HepG2 (cell line): ENCODE results near the gene SCN7A. TPM values are rescaled to one million over a fixed set of nuclear protein-coding genes. Genes with fewer than 3 reads are reported as not detected.

Experiments used
- ATAC-seq: fragments of 200-7000 bp; cut with Tn5 transposase; 3 replicates; pipeline ENCODE4 v1.9.1; 2020; ENCODE audit warnings: mild to moderate bottlenecking, moderate library complexity
- BruUV-seq: library from RNA; stranded (reverse); fragments of 400-500 nt; replicated peaks from 2 replicates; lab custom pipeline; 2021; lab: Mats Ljungman, UMichigan
- CTCF ChIA-PET: fragments of 300-600 bp; formaldehyde crosslinking; extraction: SDS; loops from one replicate; lab custom pipeline; 2021; ENCODE audit warnings: low total read pairs, inconsistent platforms, low intra/inter-chr PET ratio; lab: Yijun Ruan, JAX
- POLR2A ChIA-PET: fragments of 350-600 bp; sonication (Branson Sonifier 250); formaldehyde crosslinking; loops from one replicate; lab custom pipeline; 2020; ENCODE audit warnings: antibody characterized with exemption, inconsistent platforms; lab: Yijun Ruan, JAX
- DNase-seq: peaks from one replicate; pipeline ENCODE4 v3.0.0-alpha.2; 2015; ENCODE audit warnings: low spot score
- FAIRE-seq: peaks from 3 replicates; lab custom pipeline; 2011; peaks lifted over from hg19 to GRCh38; lab: Jason Lieb, UNC
- H2AFZ ChIP-seq: one replicate; pipeline ENCODE4 v1.6.1; 2011; ENCODE audit warnings: low read length, inconsistent platforms
- H3K27ac ChIP-seq: fragments of 300-600 bp; 3 replicates; pipeline ENCODE4 v1.8.0; 2011; ENCODE audit warnings: mixed run types, mild to moderate bottlenecking, mixed read lengths, low read length, inconsistent platforms; ENCODE audit not compliant: insufficient read depth; ENCODE audit errors: extremely low read length
- H3K27me3 ChIP-seq, 2 experiments: fragments of 200-600 bp in 1 of 2; 2 replicates in 1 of 2; 3 replicates in 1 of 2; pipeline versions ENCODE4 v1.6.0 to v1.8.0; 2011; ENCODE audit warnings: low read length in 2 of 2, mild to moderate bottlenecking in 2 of 2, moderate library complexity in 2 of 2, inconsistent platforms in 1 of 2; ENCODE audit not compliant: insufficient read depth in 2 of 2, control insufficient read depth in 1 of 2
- H3K36me3 ChIP-seq, 2 experiments: fragments of 200-600 bp in 1 of 2; replicated peaks in 1 of 2; 2 replicates in 1 of 2; 3 replicates in 1 of 2; pipeline versions ENCODE4 v1.5.1 to v1.8.0; 2011; ENCODE audit warnings: low read length in 2 of 2, inconsistent platforms in 1 of 2; ENCODE audit not compliant: insufficient read depth in 2 of 2, control insufficient read depth in 1 of 2
- H3K4me1 ChIP-seq: 2 replicates; pipeline ENCODE4 v1.5.1; 2012; ENCODE audit warnings: low read length, inconsistent platforms; ENCODE audit not compliant: insufficient read depth
- H3K4me2 ChIP-seq: 2 replicates; pipeline ENCODE4 v1.6.0; 2011; ENCODE audit warnings: low read depth, low read length, inconsistent platforms
- H3K4me3 ChIP-seq, 3 experiments: fragments of 200-600 bp in 1 of 3; sonication (generic), shearing (Covaris generic) in 1 of 3; replicated peaks in 1 of 3; 2 replicates each; pipeline ENCODE4 v1.5.1; 2011 to 2016; ENCODE audit warnings: low read length in 3 of 3, inconsistent platforms in 2 of 3, low read depth in 2 of 3, mild to moderate bottlenecking in 2 of 3, control low read depth in 1 of 3, mixed read lengths in 1 of 3; ENCODE audit not compliant: insufficient read depth in 1 of 3
- H3K79me2 ChIP-seq: one replicate; pipeline ENCODE4 v1.6.1; 2011; ENCODE audit warnings: low read length, inconsistent platforms; ENCODE audit not compliant: insufficient read depth
- H3K9ac ChIP-seq: 2 replicates; pipeline ENCODE4 v1.6.0; 2011; ENCODE audit warnings: mild to moderate bottlenecking, low read depth, low read length, inconsistent platforms; ENCODE audit not compliant: insufficient read depth
- H3K9me3 ChIP-seq: 2 replicates; pipeline ENCODE4 v1.5.1; 2012; ENCODE audit warnings: mild to moderate bottlenecking, low read length
- H4K20me1 ChIP-seq: 2 replicates; pipeline ENCODE4 v1.6.0; 2011; ENCODE audit warnings: inconsistent platforms, mild to moderate bottlenecking, low read length, moderate library complexity; ENCODE audit not compliant: insufficient read depth
- CEBPB ChIP-seq: IDR thresholded peaks from 2 replicates; pipeline ENCODE4 v1.6.1; 2011; ENCODE audit warnings: low read depth, low read length, improper control_type of control experiment, borderline replicate concordance
- CEBPG ChIP-seq: IDR thresholded peaks from 2 replicates; pipeline ENCODE4 v1.6.1; 2016
- KDM5B ChIP-seq: sonication (generic); formaldehyde crosslinking; IDR thresholded peaks from 2 replicates; pipeline ENCODE4 v1.4.0; 2020; ENCODE audit warnings: missing genetic modification reagents, mild to moderate bottlenecking, borderline replicate concordance
- MLLT10 ChIP-seq: sonication (generic); formaldehyde crosslinking; IDR thresholded peaks from 2 replicates; pipeline ENCODE4 v1.4.0; 2020; ENCODE audit warnings: missing genetic modification reagents
- REXO4 ChIP-seq: sonication (generic); formaldehyde crosslinking; IDR thresholded peaks from 2 replicates; pipeline ENCODE4 v1.8.0; 2022; ENCODE audit warnings: missing genetic modification reagents, mild to moderate bottlenecking, borderline replicate concordance
- SMARCE1 ChIP-seq: fragments of 450-650 bp; IDR thresholded peaks from 2 replicates; pipeline ENCODE4 v1.6.1; 2017; ENCODE audit warnings: borderline replicate concordance
- ZNF841 ChIP-seq: sonication (generic); formaldehyde crosslinking; IDR thresholded peaks from 2 replicates; pipeline ENCODE4 v1.8.1; 2023; ENCODE audit warnings: missing genetic modification reagents, borderline replicate concordance
- WGBS: methylation state at CpG from one replicate; pipeline ENCODE4 v1.1.6; 2017; ENCODE audit warnings: low lambda C conversion rate; 5-methylcytosine and 5-hydroxymethylcytosine counted together
- in situ Hi-C: cut with HindIII; loops from 2 replicates; pipeline ENCODE4 v1.10.0; 2017; ENCODE audit warnings: low pct_unique_long_range_greater_than_20kb; ENCODE audit not compliant: extremely low pct_ligation_motif_present
- intact Hi-C: fragments of 100-400 bp; cut with micrococcal nuclease; formaldehyde crosslinking; loops from one replicate; pipeline ENCODE4 v1.10.0; 2022; ENCODE audit not compliant: unreplicated experiment
- polyA plus RNA-seq, 8 experiments: library from polyadenylated mRNA; depleted of rRNA in 3 of 8; stranded (reverse) in 7 of 8; unstranded in 1 of 8; fragments of >200 nt; fragmentation: Illumina TruSeq in 4 of 8; extraction: Trizol in 4 of 8; gene quantifications; 2 replicates each; pipeline versions ENCODE4 v1.2.1 to v1.2.3, GENCODE V29; 2011 to 2016; ENCODE audit warnings: low read depth in 4 of 8, missing spikeins in 1 of 8, mixed read lengths in 1 of 8; ENCODE audit not compliant: insufficient read depth in 1 of 8
- total RNA-seq, 5 experiments: library from RNA; depleted of rRNA; stranded (reverse); fragments of >200 nt; fragmentation: Illumina TruSeq; extraction: Trizol; gene quantifications; 2 replicates each; pipeline ENCODE4 v1.2.3, GENCODE V29; 2016; ENCODE audit warnings: low read depth in 1 of 5
- TF ChIP-seq, protein P1 (sequence below), 2 experiments: fragments of 450-650 bp in 1 of 2; sonication (generic) in 1 of 2; formaldehyde crosslinking; IDR thresholded peaks; 2 replicates each; pipeline versions ENCODE4 v1.5.0 to v1.8.0; 2020 to 2022; ENCODE audit warnings: mild to moderate bottlenecking in 1 of 2, missing genetic modification reagents in 1 of 2

SCN7A gene
- total and polyA plus RNA-seq, 2 of the 13 experiments (the other 11 are each of a cell fraction or from before 2014, with no cell fraction given) = 0.01 TPM; not detected in 1

DNA sequence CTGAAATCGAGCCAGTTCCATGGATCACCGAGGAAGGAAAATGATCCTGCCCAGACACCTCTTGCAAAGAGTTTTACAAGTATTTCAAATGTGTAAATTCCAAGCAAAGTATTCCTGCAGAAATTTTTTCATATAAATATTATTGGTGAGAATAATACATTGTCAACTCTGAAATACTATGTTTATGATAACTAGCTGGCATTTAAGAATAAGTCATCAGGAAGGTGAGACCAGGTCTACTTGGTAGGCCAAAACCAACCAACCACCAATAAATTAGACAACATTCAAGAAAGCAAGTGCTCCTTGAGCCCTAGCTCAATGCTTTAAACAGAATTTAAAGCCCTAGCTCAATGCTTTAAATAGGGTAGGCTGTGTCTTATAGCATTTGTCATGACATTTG is 21.7 kb downstream of the SCN7A start:
- no peak for ATAC-seq
- no peak for TF ChIP-seq KDM5B
- no peak for TF ChIP-seq REXO4
- WGBS = 5% methylated on average over 2 of the region's 2 CpGs
- no peak overlapping the region for H3K27ac ChIP-seq
- ChIA-PET CTCF (no interaction called here), POLR2A (no interaction called here)
- H3K27me3 ChIP-seq = no peaks in the 10 kb centered on the region; a peak in 1 of 5 replicates
- DNase-seq = no peak
- BruUV-seq = no TSS peak
- H2AFZ ChIP-seq = no peak overlapping the region
- H3K79me2 ChIP-seq = no peaks in the 10 kb centered on the region
- no peaks in the 10 kb centered on the region for H3K4me1 ChIP-seq
- H3K4me3 ChIP-seq = no peak overlapping the region
- no peaks in the 10 kb centered on the region for H3K9me3 ChIP-seq
- H4K20me1 ChIP-seq = no peaks in the 10 kb centered on the region
- no peaks in the 10 kb centered on the region for H3K36me3 ChIP-seq
- no peak for FAIRE-seq
- no peak overlapping the region for H3K9ac ChIP-seq
- in situ Hi-C loops = no loop called here
- intact Hi-C loops = no loop called here
- no peak overlapping the region for H3K4me2 ChIP-seq

DNA sequence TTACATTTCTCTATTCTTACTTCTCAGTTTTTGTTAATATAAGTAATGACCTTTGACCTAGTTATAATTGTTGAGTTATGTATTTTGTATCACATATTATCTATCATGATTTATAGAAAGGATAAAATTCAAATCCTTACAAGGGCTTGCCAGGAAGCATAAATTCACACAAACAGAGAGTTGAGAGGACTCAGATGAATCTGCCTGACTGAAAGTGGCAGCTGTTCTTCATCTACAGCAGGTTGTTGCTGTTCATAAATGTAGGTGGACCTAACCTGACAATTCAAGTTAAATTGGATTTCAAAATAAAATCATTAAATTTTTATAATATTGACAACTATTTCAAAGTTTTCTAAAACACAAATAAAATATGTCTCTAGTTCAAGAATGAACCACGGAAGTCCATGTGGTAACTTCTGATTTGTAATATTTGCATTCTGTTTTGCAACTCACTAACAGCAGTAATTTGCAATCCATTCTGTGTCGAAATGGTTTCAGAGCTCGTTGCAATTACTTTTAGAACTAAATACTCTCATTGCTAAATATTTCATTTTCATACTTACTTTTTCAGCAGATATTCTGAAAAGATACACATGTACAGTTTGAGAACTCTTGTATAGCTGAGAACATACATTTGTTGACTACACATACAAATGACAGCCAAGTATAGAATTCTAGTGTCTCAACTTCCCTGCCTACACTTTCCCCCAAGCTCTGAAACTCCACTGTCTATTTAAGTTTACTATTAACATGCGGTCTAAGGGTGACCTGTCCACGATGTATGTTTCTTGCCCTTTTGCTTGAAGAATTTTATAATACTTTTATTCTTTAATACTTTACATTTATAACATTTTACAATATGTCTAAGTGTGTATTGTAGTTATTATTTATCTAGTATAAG is 25.7 kb downstream of the SCN7A start:
- H3K9ac ChIP-seq = no peak overlapping the region
- no peaks in the 10 kb centered on the region for H4K20me1 ChIP-seq
- TF ChIP-seq CEBPB (peak; percentile 92), CEBPG (CRISPR knock-in tag) (0 out of 2 replicates have a peak, but pooled peaks have one; percentile 25), ZNF841 (CRISPR knock-in tag) (no peak), MLLT10 (no peak), SMARCE1 (no peak)
- TF ChIP-seq, protein P1, sequence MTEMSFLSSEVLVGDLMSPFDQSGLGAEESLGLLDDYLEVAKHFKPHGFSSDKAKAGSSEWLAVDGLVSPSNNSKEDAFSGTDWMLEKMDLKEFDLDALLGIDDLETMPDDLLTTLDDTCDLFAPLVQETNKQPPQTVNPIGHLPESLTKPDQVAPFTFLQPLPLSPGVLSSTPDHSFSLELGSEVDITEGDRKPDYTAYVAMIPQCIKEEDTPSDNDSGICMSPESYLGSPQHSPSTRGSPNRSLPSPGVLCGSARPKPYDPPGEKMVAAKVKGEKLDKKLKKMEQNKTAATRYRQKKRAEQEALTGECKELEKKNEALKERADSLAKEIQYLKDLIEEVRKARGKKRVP (CRISPR knock-in tag; IDR thresholded peaks at IDR 0.05) = peak in 1 of 2 experiments; percentile 72; a peak in 2 of 4 replicates
- FAIRE-seq (no peak), DNase-seq (no peak), ATAC-seq (peak; percentile 43; the same call in 2 of the 3 replicates)
- no peaks in the 10 kb centered on the region for H3K36me3 ChIP-seq
- BruUV-seq = no TSS peak
- H3K4me2 ChIP-seq = no peak overlapping the region
- no peaks in the 10 kb centered on the region; a peak in 1 of 5 replicates for H3K27me3 ChIP-seq
- WGBS = 1% methylated on average over 5 of the region's 5 CpGs
- H3K79me2 ChIP-seq = no peaks in the 10 kb centered on the region
- POLR2A ChIA-PET = no interaction called here
- no peak overlapping the region for H2AFZ ChIP-seq
- H3K4me1 ChIP-seq = no peaks in the 10 kb centered on the region
- no peaks in the 10 kb centered on the region for H3K9me3 ChIP-seq
- H3K27ac ChIP-seq = no peak overlapping the region
- CTCF ChIA-PET = no interaction called here
- no peak overlapping the region for H3K4me3 ChIP-seq
- intact Hi-C loops = no loop called here
- in situ Hi-C loops = no loop called here
